ENCODE results near the gene RC3H2. TPM values are rescaled to one million over a fixed set of nuclear protein-coding genes. Genes with fewer than 3 reads are reported as not detected.
"Not testable (repeated sequence)": the region's sequence is repeated elsewhere in the genome, so short reads cannot be mapped to it uniquely, and the experiment has no call there.

The RC3H2 gene
- total RNA-seq, 1 donor from 2014 or later = 71.7 TPM

DNA sequence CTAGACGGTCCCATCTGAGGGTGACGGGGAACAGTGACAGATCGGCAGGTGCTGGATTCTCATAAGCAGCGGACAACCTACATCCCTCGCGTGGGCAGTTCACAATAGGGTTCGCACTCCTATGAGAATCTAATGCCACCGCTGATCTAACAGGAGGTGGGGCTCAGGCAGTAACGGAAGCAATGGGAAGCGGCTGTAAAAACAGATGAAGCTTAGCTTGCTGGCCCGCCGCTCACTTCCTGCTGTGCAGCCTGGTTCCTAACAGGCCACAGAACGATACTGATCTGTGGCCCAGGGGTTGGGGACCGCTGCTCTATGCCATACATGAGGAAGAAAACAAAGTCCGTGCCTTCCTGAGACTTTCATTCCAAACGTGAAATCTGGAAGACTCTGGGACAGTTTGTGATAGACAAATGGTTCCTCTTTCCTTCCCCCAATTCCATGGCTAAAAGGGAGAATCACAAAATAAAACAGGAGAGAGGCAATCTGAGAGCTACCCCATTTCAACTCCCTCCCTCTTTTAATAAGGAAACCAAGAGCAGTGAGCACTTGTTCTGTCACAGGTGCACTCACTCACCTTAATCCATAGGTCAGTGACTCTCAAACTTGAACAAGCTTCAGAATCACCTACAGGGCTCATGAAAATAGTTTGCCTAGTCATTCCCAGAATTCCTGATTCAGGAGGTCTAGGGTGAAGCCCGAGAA, 88.8 kb downstream of the RC3H2 start:
- Mint-ChIP-seq H3K27me3 (ENCODE audit: unreplicated experiment) (no peaks in the 10 kb centered on the region), H3K4me1 (ENCODE audit: low read depth, unreplicated experiment) (peaks cover 16% of the 10 kb centered on the region), H3K4me3 (ENCODE audit: unreplicated experiment) (no peak overlapping the region), H3K36me3 (ENCODE audit: unreplicated experiment) (no peaks in the 10 kb centered on the region), H3K27ac (ENCODE audit: unreplicated experiment) (no peak overlapping the region), H3K9me3 (ENCODE audit: unreplicated experiment) (no peaks in the 10 kb centered on the region)
- DNase-seq = no peak
- TF ChIP-seq, protein P1, sequence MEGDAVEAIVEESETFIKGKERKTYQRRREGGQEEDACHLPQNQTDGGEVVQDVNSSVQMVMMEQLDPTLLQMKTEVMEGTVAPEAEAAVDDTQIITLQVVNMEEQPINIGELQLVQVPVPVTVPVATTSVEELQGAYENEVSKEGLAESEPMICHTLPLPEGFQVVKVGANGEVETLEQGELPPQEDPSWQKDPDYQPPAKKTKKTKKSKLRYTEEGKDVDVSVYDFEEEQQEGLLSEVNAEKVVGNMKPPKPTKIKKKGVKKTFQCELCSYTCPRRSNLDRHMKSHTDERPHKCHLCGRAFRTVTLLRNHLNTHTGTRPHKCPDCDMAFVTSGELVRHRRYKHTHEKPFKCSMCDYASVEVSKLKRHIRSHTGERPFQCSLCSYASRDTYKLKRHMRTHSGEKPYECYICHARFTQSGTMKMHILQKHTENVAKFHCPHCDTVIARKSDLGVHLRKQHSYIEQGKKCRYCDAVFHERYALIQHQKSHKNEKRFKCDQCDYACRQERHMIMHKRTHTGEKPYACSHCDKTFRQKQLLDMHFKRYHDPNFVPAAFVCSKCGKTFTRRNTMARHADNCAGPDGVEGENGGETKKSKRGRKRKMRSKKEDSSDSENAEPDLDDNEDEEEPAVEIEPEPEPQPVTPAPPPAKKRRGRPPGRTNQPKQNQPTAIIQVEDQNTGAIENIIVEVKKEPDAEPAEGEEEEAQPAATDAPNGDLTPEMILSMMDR (IDR thresholded peaks at IDR 0.05; ENCODE audit: partially characterized antibody, unreplicated experiment) = no peak

DNA sequence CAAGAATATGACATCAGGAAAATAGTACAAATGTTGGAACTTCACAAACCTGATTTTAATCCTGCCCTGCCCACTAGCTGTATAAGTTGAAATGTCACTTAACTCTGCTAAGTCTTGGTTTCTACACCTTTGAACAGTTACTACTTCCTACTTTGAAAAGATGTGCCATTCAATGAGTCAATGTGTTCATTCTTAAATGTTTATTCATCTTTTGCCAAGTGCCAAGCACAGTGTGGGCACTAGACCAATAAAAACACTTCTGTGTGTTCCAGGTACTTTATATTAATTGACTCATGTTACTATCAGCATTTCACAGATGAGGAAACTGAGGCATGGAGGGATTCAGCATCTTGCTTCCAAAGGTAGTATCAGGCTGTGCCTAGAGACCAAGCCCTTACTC, 89.6 kb downstream of the RC3H2 start:
- TF ChIP-seq, protein P1 (IDR thresholded peaks at IDR 0.05; ENCODE audit: partially characterized antibody, unreplicated experiment) = no peak
- Mint-ChIP-seq H3K27ac (ENCODE audit: unreplicated experiment) (no peak overlapping the region), H3K36me3 (ENCODE audit: unreplicated experiment) (no peaks in the 10 kb centered on the region), H3K27me3 (ENCODE audit: unreplicated experiment) (no peaks in the 10 kb centered on the region), H3K4me3 (ENCODE audit: unreplicated experiment) (no peak overlapping the region), H3K4me1 (ENCODE audit: low read depth, unreplicated experiment) (peaks cover 12% of the 10 kb centered on the region), H3K9me3 (ENCODE audit: unreplicated experiment) (no peaks in the 10 kb centered on the region)
- no peak for DNase-seq

DNA sequence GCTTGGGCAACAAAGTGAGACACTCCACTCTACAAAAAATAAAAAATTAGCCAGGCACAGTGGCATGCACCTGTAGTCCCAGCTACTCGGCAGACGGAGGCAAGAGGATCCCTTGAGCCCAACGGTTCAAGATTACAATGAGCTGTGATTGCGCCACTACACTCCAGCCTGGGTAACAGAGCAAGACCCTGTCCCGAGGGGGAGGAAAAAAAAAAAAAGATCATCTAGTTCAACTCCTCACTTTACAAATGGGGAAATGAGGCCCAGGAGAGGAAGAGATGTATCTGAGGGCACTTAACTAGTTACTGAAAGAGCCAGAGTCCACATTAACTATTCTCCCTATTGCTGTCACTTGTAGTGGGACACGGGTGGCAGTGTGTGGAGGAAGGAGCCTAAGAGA, 90.6 kb downstream of the RC3H2 start:
- no peaks in the 10 kb centered on the region for H3K9me3 Mint-ChIP-seq (ENCODE audit: unreplicated experiment)
- no peaks in the 10 kb centered on the region for H3K36me3 Mint-ChIP-seq (ENCODE audit: unreplicated experiment)
- TF ChIP-seq, protein P1 (IDR thresholded peaks at IDR 0.05; ENCODE audit: partially characterized antibody, unreplicated experiment) = no peak
- H3K27ac Mint-ChIP-seq (ENCODE audit: unreplicated experiment) = no peak overlapping the region
- DNase-seq = no peak
- H3K4me1 Mint-ChIP-seq (ENCODE audit: low read depth, unreplicated experiment) = peaks cover 4% of the 10 kb centered on the region
- no peaks in the 10 kb centered on the region for H3K27me3 Mint-ChIP-seq (ENCODE audit: unreplicated experiment)
- H3K4me3 Mint-ChIP-seq (ENCODE audit: unreplicated experiment) = no peak overlapping the region

DNA sequence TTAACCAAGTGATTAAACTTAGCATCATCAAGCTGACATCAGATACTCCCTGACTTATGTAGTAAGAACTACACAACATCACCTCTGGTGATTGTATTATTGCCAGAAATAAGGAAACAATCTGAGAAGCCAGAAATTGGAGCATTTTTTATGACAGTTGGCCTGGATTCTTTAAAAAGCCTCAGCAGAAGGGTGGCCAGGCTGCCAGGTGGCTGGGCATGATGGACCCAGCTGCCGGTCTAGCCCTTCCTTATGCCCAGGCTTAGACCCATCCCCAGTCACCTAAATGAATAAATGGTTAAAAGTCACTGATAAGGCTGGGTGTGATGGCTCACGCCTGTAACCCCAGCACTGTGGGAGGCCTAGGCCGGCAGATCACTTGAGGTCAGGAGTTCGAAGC, 92.4 kb downstream of the RC3H2 start:
- no peaks in the 10 kb centered on the region for H3K9me3 Mint-ChIP-seq (ENCODE audit: unreplicated experiment)
- H3K36me3 Mint-ChIP-seq (ENCODE audit: unreplicated experiment) = no peaks in the 10 kb centered on the region
- H3K27ac Mint-ChIP-seq (ENCODE audit: unreplicated experiment) = no peak overlapping the region
- no peak overlapping the region for H3K4me3 Mint-ChIP-seq (ENCODE audit: unreplicated experiment)
- TF ChIP-seq, protein P1 (IDR thresholded peaks at IDR 0.05; ENCODE audit: partially characterized antibody, unreplicated experiment) = no peak
- DNase-seq = no peak
- H3K4me1 Mint-ChIP-seq (ENCODE audit: low read depth, unreplicated experiment) = peaks cover 4% of the 10 kb centered on the region
- no peaks in the 10 kb centered on the region for H3K27me3 Mint-ChIP-seq (ENCODE audit: unreplicated experiment)

DNA sequence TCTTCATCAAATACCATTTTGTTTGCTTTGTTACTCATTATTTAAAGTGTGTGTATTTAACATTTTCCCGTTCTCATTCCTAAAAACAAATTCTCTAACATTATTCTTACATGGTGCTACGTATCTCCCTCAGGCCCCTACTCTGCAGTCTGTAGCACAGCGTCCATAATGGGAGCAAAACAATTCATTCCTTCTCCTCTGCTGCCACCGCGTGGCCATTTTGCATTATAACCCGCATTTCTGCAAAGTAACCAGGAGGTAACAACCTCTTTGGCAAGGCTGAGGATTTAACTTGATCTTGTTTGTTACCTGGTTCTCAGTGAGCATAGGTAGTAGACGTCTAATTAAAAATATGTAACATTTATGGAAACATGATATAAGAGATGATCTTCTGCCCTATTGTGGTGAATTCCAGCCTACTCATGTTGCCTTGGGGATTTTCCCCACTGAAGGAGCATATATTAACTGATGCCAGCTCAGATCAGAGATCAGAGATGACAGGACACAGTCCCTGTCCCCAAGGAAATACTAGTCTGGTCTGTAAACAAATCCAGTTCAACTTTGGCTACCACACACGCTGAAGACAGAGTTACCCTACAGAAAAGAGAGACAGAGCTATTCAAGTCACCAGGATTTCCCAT, 94.7 kb downstream of the RC3H2 start:
- Mint-ChIP-seq H3K27me3 (ENCODE audit: unreplicated experiment) (no peaks in the 10 kb centered on the region), H3K4me3 (ENCODE audit: unreplicated experiment) (no peak overlapping the region), H3K4me1 (ENCODE audit: low read depth, unreplicated experiment) (peaks cover 4% of the 10 kb centered on the region), H3K9me3 (ENCODE audit: unreplicated experiment) (no peaks in the 10 kb centered on the region), H3K27ac (ENCODE audit: unreplicated experiment) (no peak overlapping the region), H3K36me3 (ENCODE audit: unreplicated experiment) (peaks cover 5% of the 10 kb centered on the region)
- peak; percentile 79 for DNase-seq
- TF ChIP-seq, protein P1 (IDR thresholded peaks at IDR 0.05; ENCODE audit: partially characterized antibody, unreplicated experiment) = peak; percentile 78

DNA sequence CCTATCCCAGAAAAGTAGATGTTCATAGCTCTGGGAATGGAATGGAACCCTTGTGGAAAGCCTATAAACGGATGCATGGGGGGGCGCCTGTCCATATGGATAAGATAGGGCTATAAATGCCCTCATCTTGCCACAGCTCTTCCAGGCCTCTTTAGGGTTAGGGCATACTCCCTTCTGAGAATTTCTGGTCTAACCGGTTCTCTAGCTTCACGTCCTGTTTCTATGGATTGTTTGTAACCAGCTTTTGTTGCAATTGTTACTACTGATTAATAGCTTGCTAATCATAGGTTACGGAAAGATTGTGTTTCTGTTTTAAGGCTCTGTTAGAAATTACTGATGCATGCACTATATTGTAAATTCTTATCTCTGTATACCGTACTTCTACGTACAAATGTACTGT, 95.9 kb downstream of the RC3H2 start:
- not testable (repeated sequence) for H3K27me3 Mint-ChIP-seq (ENCODE audit: unreplicated experiment); H3K36me3 Mint-ChIP-seq (ENCODE audit: unreplicated experiment); H3K4me1 Mint-ChIP-seq (ENCODE audit: low read depth, unreplicated experiment); H3K27ac Mint-ChIP-seq (ENCODE audit: unreplicated experiment); H3K4me3 Mint-ChIP-seq (ENCODE audit: unreplicated experiment); H3K9me3 Mint-ChIP-seq (ENCODE audit: unreplicated experiment); DNase-seq
